GM12878 (cell line): Measurements from ENCODE around the gene SLC16A10. TPM values are rescaled to one million over a fixed set of nuclear protein-coding genes. Genes with fewer than 3 reads are reported as not detected.

Experiments used
- ATAC-seq: fragments of 200-7000 bp; cut with Tn5 transposase; 3 replicates; pipeline ENCODE4 v1.9.1; 2020; ENCODE audit warnings: mild to moderate bottlenecking, moderate library complexity
- BruUV-seq: library from RNA; stranded (reverse); fragments of 400-500 nt; replicated peaks from 2 replicates; lab custom pipeline; 2021; lab: Mats Ljungman, UMichigan
- CTCF ChIA-PET: fragments of 300-600 bp; sonication (Branson Sonifier 250); formaldehyde crosslinking; extraction: SDS; loops from one replicate; lab custom pipeline; 2021; ENCODE audit warnings: inconsistent platforms; lab: Yijun Ruan, JAX
- POLR2A ChIA-PET: fragments of 350-600 bp; formaldehyde crosslinking; extraction: SDS; loops from one replicate; lab custom pipeline; 2021; ENCODE audit warnings: inconsistent platforms; lab: Charles Lee
- RAD21 ChIA-PET: fragments of 300-600 bp; sonication (Branson Sonifier 250); formaldehyde crosslinking; loops from one replicate; lab custom pipeline; 2023; ENCODE audit warnings: antibody characterized with exemption; ENCODE audit not compliant: unreplicated experiment; lab: Charles Lee
- SMC1A ChIA-PET: fragments of 300-600 bp; sonication (Branson Sonifier 250); formaldehyde crosslinking; loops from one replicate; lab custom pipeline; 2023; ENCODE audit not compliant: unreplicated experiment, uncharacterized antibody; lab: Charles Lee
- DNase-seq: peaks from one replicate; pipeline ENCODE4 v3.0.0-alpha.2; 2011; ENCODE audit warnings: low read depth, low spot score
- FAIRE-seq: peaks from 3 replicates; lab custom pipeline; 2011; peaks lifted over from hg19 to GRCh38; lab: Jason Lieb, UNC
- H2AFZ ChIP-seq: 2 replicates; pipeline ENCODE4 v1.6.0; 2011; ENCODE audit warnings: low read depth, low read length, control low read depth; ENCODE audit not compliant: control insufficient read depth
- H3K27ac ChIP-seq: 2 replicates; pipeline ENCODE4 v1.5.1; 2011; ENCODE audit warnings: control low read depth; ENCODE audit not compliant: control insufficient read depth, insufficient read depth
- H3K27me3 ChIP-seq, 2 experiments: replicated peaks in 1 of 2; 2 replicates each; pipeline versions ENCODE4 v1.6.0 to v1.6.1; 2011; ENCODE audit warnings: low read length in 1 of 2; ENCODE audit not compliant: control insufficient read depth in 2 of 2, insufficient read depth in 2 of 2
- H3K36me3 ChIP-seq, 2 experiments: 2 replicates each; pipeline ENCODE4 v1.5.1; 2011; ENCODE audit warnings: low read length in 1 of 2; ENCODE audit not compliant: control insufficient read depth in 2 of 2, insufficient read depth in 2 of 2
- H3K4me1 ChIP-seq: 2 replicates; pipeline ENCODE4 v1.6.1; 2011; ENCODE audit warnings: mild to moderate bottlenecking, low read length, moderate library complexity, mixed read lengths; ENCODE audit not compliant: control insufficient read depth, insufficient read depth
- H3K4me2 ChIP-seq: 2 replicates; pipeline ENCODE4 v1.6.0; 2011; ENCODE audit warnings: control low read depth; ENCODE audit not compliant: control insufficient read depth, insufficient read depth
- H3K4me3 ChIP-seq: fragments of 200-600 bp; sonication (generic); 2 replicates; pipeline ENCODE4 v1.5.1; 2016
- H3K79me2 ChIP-seq: 2 replicates; pipeline ENCODE4 v1.6.0; 2011; ENCODE audit warnings: low read length; ENCODE audit not compliant: control insufficient read depth, insufficient read depth
- H3K9ac ChIP-seq: 2 replicates; pipeline ENCODE4 v1.8.0; 2011; ENCODE audit warnings: low read length, control low read depth, mixed read lengths; ENCODE audit not compliant: control insufficient read depth, insufficient read depth
- H3K9me3 ChIP-seq: replicated peaks from 3 replicates; pipeline ENCODE4 v1.5.1; 2011; ENCODE audit warnings: mild to moderate bottlenecking, low read length; ENCODE audit not compliant: control insufficient read depth, insufficient read depth
- H4K20me1 ChIP-seq: 2 replicates; pipeline ENCODE4 v1.6.0; 2011; ENCODE audit not compliant: control insufficient read depth, insufficient read depth
- EP300 ChIP-seq, 2 experiments: fragments of 150-350 bp in 1 of 2; IDR thresholded peaks; 2 replicates each; pipeline ENCODE4 v1.6.1; 2011 to 2012; ENCODE audit warnings: low read depth in 2 of 2, low read length in 2 of 2, borderline replicate concordance in 1 of 2, improper control_type of control experiment in 1 of 2, inconsistent platforms in 1 of 2; ENCODE audit not compliant: control insufficient read depth in 1 of 2
- IRF4 ChIP-seq: IDR thresholded peaks from 2 replicates; pipeline ENCODE4 v1.6.1; 2011; ENCODE audit warnings: low read depth, low read length
- POLR2AphosphoS2 ChIP-seq: IDR thresholded peaks from 2 replicates; pipeline ENCODE4 v1.6.1; 2011; ENCODE audit warnings: low read depth, mild to moderate bottlenecking, low read length, improper control_type of control experiment, moderate library complexity
- SMARCA5 ChIP-seq: fragments of 450-650 bp; IDR thresholded peaks from 2 replicates; pipeline ENCODE4 v1.6.1; 2017; ENCODE audit warnings: mild to moderate bottlenecking
- SP1 ChIP-seq: IDR thresholded peaks from one replicate; pipeline ENCODE4 v1.6.1; 2011; ENCODE audit warnings: low read depth, low read length
- STAT1 ChIP-seq: fragments of 450-650 bp; conservative IDR thresholded peaks from 2 replicates; pipeline ENCODE4 v1.6.1; 2014; ENCODE audit warnings: antibody characterized with exemption, mild to moderate bottlenecking
- ZNF622 ChIP-seq: fragments of 450-650 bp; IDR thresholded peaks from 2 replicates; pipeline ENCODE4 v1.6.1; 2017; ENCODE audit warnings: mild to moderate bottlenecking, inconsistent platforms
- WGBS: methylation state at CpG from one replicate; pipeline ENCODE4 v1.1.6; 2016; ENCODE audit warnings: low lambda C conversion rate; ENCODE audit not compliant: insufficient replicate concordance, insufficient coverage; ENCODE audit errors: missing lambda C conversion rate; 5-methylcytosine and 5-hydroxymethylcytosine counted together
- in situ Hi-C: fragments of 300-500 bp; cut with MboI; formaldehyde crosslinking; loops from 9 replicates; pipeline ENCODE4 v1.14.3; 2018; ENCODE audit warnings: mixed read lengths
- intact Hi-C: fragments of 100-400 bp; cut with micrococcal nuclease; formaldehyde crosslinking; loops from one replicate; pipeline ENCODE4 v1.14.2; 2022; ENCODE audit not compliant: unreplicated experiment
- polyA plus RNA-seq, 11 experiments: library from polyadenylated mRNA; depleted of rRNA in 4 of 11; unstranded in 6 of 11; stranded (reverse) in 5 of 11; fragments of >200 nt; fragmentation: Nextera tagmentation in 4 of 11; fragmentation: Illumina TruSeq in 1 of 11; extraction: Ambion mirVana in 4 of 11; extraction: Trizol in 1 of 11; gene quantifications; 1 replicate in 1 of 11; 2 replicates in 10 of 11; pipeline versions ENCODE4 v1.2.1 to v1.2.3, GENCODE V29; 2011 to 2016; ENCODE audit warnings: inconsistent platforms in 2 of 11, missing spikeins in 2 of 11, low read depth in 1 of 11
- total RNA-seq, 4 experiments: library from RNA; depleted of rRNA in 3 of 4; stranded (reverse); fragments of >200 nt in 3 of 4; fragmentation: Illumina TruSeq in 1 of 4; extraction: Trizol in 1 of 4; gene quantifications; 2 replicates each; pipeline versions ENCODE4 v1.2.1 to v1.2.3, GENCODE V29; 2013 to 2021
- TF ChIP-seq, protein P1 (sequence below): fragments of 450-650 bp; IDR thresholded peaks from 2 replicates; pipeline ENCODE4 v1.6.1; 2017; ENCODE audit warnings: mild to moderate bottlenecking
- TF ChIP-seq, protein P2 (sequence below): IDR thresholded peaks from 2 replicates; pipeline ENCODE4 v1.6.1; 2012; ENCODE audit warnings: improper control_type of control experiment, low read depth, low read length; ENCODE audit not compliant: insufficient replicate concordance
- TF ChIP-seq, protein P3 (sequence below): fragments of 150-350 bp; IDR thresholded peaks from 2 replicates; pipeline ENCODE4 v1.6.1; 2014; ENCODE audit warnings: mild to moderate bottlenecking, low read depth, low read length
- TF ChIP-seq, protein P4 (sequence below): fragments of 450-650 bp; IDR thresholded peaks from 2 replicates; pipeline ENCODE4 v1.6.1; 2017; ENCODE audit warnings: mild to moderate bottlenecking, moderate library complexity

SLC16A10 gene
- total and polyA plus RNA-seq, 10 of the 15 experiments (the other 5 are each of a cell fraction or from before 2014, with no cell fraction given) = 2.3 to 19.0 (median 8.0) TPM

DNA sequence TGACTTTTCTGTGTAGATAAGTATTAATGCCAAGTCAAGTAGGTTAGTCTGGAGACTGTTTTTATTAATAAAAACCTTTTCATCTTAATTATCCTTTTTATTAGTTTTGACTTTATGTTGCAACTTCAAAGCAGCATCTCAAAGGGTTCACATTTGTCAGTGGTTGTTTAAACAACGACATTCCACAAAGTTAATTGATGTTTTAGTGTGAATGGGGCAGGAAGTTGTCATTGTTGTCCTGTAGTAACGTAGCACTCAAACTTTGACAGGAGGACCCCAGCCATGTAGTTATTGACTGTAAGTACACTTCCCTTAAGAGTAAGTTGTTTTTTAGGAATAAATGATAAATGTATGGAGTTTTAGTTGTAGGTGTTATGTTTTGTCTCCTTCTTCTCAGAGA is 11.3 kb downstream of the SLC16A10 start:
- RAD21 ChIA-PET = no interaction called here
- H3K27me3 ChIP-seq = no peaks in the 10 kb centered on the region
- peak overlapping the region; percentile 4; the same call in 1 of the 2 replicates for H2AFZ ChIP-seq
- no peak for FAIRE-seq
- CTCF ChIA-PET = interaction anchor here (1.2 kb wide), 1 partner anchor 87 kb away, joined by 3 read pairs; no protein-coding TSS in a partner anchor
- H3K9ac ChIP-seq = no peak overlapping the region
- no peaks in the 10 kb centered on the region; a peak in 1 of 4 replicates for H3K36me3 ChIP-seq
- H3K9me3 ChIP-seq = no peaks in the 10 kb centered on the region; the same call in 1 of the 3 replicates
- no peak for ATAC-seq
- SMC1A ChIA-PET = interaction anchor here (1.0 kb wide), 1 partner anchor 8 kb away, joined by 3 read pairs; no protein-coding TSS in a partner anchor
- in situ Hi-C loops = no loop called here
- 0% methylated on average over 2 of the region's 2 CpGs for WGBS
- DNase-seq = no peak
- no peaks in the 10 kb centered on the region for H4K20me1 ChIP-seq
- H3K4me1 ChIP-seq = peaks cover 5% of the 10 kb centered on the region
- POLR2A ChIA-PET = no interaction called here
- H3K27ac ChIP-seq = no peak overlapping the region
- intact Hi-C loops = no loop called here
- no TSS peak for BruUV-seq
- H3K79me2 ChIP-seq = peaks cover 3% of the 10 kb centered on the region
- H3K4me2 ChIP-seq = no peak overlapping the region
- H3K4me3 ChIP-seq = no peak overlapping the region
- TF ChIP-seq SMARCA5 (no peak), IRF4 (no peak), POLR2AphosphoS2 (no peak), ZNF622 (no peak), SP1 (no peak), EP300 (IDR thresholded peaks at IDR 0.05; ENCODE audit: borderline replicate concordance in 1 of 2, control insufficient read depth in 1 of 2, low read depth in 2 of 2, low read length in 2 of 2) (no peak), STAT1 (no peak)
- TF ChIP-seq, protein P1, sequence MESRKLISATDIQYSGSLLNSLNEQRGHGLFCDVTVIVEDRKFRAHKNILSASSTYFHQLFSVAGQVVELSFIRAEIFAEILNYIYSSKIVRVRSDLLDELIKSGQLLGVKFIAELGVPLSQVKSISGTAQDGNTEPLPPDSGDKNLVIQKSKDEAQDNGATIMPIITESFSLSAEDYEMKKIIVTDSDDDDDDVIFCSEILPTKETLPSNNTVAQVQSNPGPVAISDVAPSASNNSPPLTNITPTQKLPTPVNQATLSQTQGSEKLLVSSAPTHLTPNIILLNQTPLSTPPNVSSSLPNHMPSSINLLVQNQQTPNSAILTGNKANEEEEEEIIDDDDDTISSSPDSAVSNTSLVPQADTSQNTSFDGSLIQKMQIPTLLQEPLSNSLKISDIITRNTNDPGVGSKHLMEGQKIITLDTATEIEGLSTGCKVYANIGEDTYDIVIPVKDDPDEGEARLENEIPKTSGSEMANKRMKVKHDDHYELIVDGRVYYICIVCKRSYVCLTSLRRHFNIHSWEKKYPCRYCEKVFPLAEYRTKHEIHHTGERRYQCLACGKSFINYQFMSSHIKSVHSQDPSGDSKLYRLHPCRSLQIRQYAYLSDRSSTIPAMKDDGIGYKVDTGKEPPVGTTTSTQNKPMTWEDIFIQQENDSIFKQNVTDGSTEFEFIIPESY = no peak
- TF ChIP-seq, protein P2, sequence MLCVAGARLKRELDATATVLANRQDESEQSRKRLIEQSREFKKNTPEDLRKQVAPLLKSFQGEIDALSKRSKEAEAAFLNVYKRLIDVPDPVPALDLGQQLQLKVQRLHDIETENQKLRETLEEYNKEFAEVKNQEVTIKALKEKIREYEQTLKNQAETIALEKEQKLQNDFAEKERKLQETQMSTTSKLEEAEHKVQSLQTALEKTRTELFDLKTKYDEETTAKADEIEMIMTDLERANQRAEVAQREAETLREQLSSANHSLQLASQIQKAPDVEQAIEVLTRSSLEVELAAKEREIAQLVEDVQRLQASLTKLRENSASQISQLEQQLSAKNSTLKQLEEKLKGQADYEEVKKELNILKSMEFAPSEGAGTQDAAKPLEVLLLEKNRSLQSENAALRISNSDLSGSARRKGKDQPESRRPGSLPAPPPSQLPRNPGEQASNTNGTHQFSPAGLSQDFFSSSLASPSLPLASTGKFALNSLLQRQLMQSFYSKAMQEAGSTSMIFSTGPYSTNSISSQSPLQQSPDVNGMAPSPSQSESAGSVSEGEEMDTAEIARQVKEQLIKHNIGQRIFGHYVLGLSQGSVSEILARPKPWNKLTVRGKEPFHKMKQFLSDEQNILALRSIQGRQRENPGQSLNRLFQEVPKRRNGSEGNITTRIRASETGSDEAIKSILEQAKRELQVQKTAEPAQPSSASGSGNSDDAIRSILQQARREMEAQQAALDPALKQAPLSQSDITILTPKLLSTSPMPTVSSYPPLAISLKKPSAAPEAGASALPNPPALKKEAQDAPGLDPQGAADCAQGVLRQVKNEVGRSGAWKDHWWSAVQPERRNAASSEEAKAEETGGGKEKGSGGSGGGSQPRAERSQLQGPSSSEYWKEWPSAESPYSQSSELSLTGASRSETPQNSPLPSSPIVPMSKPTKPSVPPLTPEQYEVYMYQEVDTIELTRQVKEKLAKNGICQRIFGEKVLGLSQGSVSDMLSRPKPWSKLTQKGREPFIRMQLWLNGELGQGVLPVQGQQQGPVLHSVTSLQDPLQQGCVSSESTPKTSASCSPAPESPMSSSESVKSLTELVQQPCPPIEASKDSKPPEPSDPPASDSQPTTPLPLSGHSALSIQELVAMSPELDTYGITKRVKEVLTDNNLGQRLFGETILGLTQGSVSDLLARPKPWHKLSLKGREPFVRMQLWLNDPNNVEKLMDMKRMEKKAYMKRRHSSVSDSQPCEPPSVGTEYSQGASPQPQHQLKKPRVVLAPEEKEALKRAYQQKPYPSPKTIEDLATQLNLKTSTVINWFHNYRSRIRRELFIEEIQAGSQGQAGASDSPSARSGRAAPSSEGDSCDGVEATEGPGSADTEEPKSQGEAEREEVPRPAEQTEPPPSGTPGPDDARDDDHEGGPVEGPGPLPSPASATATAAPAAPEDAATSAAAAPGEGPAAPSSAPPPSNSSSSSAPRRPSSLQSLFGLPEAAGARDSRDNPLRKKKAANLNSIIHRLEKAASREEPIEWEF = no peak
- TF ChIP-seq, protein P3, sequence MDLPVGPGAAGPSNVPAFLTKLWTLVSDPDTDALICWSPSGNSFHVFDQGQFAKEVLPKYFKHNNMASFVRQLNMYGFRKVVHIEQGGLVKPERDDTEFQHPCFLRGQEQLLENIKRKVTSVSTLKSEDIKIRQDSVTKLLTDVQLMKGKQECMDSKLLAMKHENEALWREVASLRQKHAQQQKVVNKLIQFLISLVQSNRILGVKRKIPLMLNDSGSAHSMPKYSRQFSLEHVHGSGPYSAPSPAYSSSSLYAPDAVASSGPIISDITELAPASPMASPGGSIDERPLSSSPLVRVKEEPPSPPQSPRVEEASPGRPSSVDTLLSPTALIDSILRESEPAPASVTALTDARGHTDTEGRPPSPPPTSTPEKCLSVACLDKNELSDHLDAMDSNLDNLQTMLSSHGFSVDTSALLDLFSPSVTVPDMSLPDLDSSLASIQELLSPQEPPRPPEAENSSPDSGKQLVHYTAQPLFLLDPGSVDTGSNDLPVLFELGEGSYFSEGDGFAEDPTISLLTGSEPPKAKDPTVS = no peak
- TF ChIP-seq, protein P4, sequence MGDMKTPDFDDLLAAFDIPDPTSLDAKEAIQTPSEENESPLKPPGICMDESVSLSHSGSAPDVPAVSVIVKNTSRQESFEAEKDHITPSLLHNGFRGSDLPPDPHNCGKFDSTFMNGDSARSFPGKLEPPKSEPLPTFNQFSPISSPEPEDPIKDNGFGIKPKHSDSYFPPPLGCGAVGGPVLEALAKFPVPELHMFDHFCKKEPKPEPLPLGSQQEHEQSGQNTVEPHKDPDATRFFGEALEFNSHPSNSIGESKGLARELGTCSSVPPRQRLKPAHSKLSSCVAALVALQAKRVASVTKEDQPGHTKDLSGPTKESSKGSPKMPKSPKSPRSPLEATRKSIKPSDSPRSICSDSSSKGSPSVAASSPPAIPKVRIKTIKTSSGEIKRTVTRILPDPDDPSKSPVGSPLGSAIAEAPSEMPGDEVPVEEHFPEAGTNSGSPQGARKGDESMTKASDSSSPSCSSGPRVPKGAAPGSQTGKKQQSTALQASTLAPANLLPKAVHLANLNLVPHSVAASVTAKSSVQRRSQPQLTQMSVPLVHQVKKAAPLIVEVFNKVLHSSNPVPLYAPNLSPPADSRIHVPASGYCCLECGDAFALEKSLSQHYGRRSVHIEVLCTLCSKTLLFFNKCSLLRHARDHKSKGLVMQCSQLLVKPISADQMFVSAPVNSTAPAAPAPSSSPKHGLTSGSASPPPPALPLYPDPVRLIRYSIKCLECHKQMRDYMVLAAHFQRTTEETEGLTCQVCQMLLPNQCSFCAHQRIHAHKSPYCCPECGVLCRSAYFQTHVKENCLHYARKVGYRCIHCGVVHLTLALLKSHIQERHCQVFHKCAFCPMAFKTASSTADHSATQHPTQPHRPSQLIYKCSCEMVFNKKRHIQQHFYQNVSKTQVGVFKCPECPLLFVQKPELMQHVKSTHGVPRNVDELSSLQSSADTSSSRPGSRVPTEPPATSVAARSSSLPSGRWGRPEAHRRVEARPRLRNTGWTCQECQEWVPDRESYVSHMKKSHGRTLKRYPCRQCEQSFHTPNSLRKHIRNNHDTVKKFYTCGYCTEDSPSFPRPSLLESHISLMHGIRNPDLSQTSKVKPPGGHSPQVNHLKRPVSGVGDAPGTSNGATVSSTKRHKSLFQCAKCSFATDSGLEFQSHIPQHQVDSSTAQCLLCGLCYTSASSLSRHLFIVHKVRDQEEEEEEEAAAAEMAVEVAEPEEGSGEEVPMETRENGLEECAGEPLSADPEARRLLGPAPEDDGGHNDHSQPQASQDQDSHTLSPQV = no peak
